Measurements from ENCODE around the gene SET.
A peak's percentile ranks its signal among the peaks of the same experiment; 100 is the strongest.

SET gene

GRCh38 chr9:128722380-128723351 is 33.6 kb downstream of the SET start:
- Histone ChIP-seq H3K36me3 (ENCODE audit: control insufficient read depth, insufficient read depth, low read length) (peaks cover 13% of the 10 kb centered on the region), H3K27me3 (replicated peaks; ENCODE audit: control insufficient read depth, insufficient read depth, low read length) (no peaks in the 10 kb centered on the region), H3K4me3 (replicated peaks; ENCODE audit: low read depth, low read length) (peak overlapping the region; percentile 99)
- DNase-seq (ENCODE audit: extremely low read depth, insufficient read length) = no peak
- TF ChIP-seq, protein P1, sequence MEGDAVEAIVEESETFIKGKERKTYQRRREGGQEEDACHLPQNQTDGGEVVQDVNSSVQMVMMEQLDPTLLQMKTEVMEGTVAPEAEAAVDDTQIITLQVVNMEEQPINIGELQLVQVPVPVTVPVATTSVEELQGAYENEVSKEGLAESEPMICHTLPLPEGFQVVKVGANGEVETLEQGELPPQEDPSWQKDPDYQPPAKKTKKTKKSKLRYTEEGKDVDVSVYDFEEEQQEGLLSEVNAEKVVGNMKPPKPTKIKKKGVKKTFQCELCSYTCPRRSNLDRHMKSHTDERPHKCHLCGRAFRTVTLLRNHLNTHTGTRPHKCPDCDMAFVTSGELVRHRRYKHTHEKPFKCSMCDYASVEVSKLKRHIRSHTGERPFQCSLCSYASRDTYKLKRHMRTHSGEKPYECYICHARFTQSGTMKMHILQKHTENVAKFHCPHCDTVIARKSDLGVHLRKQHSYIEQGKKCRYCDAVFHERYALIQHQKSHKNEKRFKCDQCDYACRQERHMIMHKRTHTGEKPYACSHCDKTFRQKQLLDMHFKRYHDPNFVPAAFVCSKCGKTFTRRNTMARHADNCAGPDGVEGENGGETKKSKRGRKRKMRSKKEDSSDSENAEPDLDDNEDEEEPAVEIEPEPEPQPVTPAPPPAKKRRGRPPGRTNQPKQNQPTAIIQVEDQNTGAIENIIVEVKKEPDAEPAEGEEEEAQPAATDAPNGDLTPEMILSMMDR (IDR thresholded peaks at IDR 0.05; ENCODE audit: insufficient read depth, low read length, poor library complexity, severe bottlenecking) = no peak

- Histone ChIP-seq H3K36me3 (ENCODE audit: control insufficient read depth, insufficient read depth, low read length) (peaks cover 13% of the 10 kb centered on the region), H3K27me3 (replicated peaks; ENCODE audit: control insufficient read depth, insufficient read depth, low read length) (no peaks in the 10 kb centered on the region), H3K4me3 (replicated peaks; ENCODE audit: low read depth, low read length) (peak overlapping the region; percentile 99)
- TF ChIP-seq, protein P1 (IDR thresholded peaks at IDR 0.05; ENCODE audit: insufficient read depth, low read length, poor library complexity, severe bottlenecking) = no peak
- DNase-seq (ENCODE audit: extremely low read depth, insufficient read length) = no peak
Observed at GRCh38 chr9:128723352-128723865, 34.4 kb downstream of the SET start.

- TF ChIP-seq, protein P1 (IDR thresholded peaks at IDR 0.05; ENCODE audit: insufficient read depth, low read length, poor library complexity, severe bottlenecking) = no peak
- Histone ChIP-seq H3K4me3 (replicated peaks; ENCODE audit: low read depth, low read length) (peak within 1 kb of the TSS; percentile 99), H3K27me3 (replicated peaks; ENCODE audit: control insufficient read depth, insufficient read depth, low read length) (no peaks in the 10 kb centered on the region), H3K36me3 (ENCODE audit: control insufficient read depth, insufficient read depth, low read length) (peaks cover 15% of the 10 kb centered on the region)
- DNase-seq (ENCODE audit: extremely low read depth, insufficient read length) = peak; percentile 99
Observed at GRCh38 chr9:128723866-128724743, 35.1 kb downstream of the SET start, which contains the start of gene ZDHHC12. Gene ZDHHC12, minus strand, starts transcription at chr9:128724127. Its CDS starts 34 bp downstream, at chr9:128724093.

- TF ChIP-seq, protein P1 (IDR thresholded peaks at IDR 0.05; ENCODE audit: insufficient read depth, low read length, poor library complexity, severe bottlenecking) = no peak
- peak overlapping the region; percentile 66 for H3K4me3 ChIP-seq (replicated peaks; ENCODE audit: low read depth, low read length)
- DNase-seq (ENCODE audit: extremely low read depth, insufficient read length) = peak; percentile 46
Observed at GRCh38 chr9:128724744-128725211, 35.8 kb downstream of the SET start.

DNA sequence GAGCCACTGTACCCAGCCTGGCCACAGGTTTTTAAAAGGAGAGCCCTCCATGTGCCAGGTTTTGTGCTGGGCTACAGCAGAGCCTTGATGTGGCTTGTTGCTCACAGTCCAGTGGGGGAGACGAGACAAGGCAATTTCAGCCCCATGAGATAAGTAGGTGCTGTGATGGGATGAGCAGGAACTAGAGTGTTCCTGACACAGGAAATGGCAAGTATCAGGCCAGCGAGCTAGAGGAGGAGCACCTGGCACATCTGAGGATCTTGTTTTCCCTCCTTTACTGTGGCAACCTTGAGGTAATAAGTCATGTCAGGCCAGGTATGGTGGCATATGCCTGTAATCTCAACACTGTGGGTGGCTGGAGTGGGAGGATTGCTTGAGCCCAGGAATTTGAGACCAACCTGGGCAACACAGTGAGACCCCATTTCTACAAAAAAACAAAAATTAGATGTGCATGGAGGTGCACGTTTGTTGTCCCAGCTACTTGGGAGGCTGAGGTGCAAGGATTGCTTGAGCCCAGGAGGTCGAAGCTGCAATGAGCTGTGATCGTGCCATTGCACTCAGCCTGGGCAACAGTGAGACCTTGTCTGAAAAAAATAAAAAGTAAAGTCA is 38.7 kb downstream of the SET start:
- H3K27me3 ChIP-seq (replicated peaks; ENCODE audit: control insufficient read depth, insufficient read depth, low read length) = no peaks in the 10 kb centered on the region
- no peak overlapping the region for H3K4me3 ChIP-seq (replicated peaks; ENCODE audit: low read depth, low read length)
- TF ChIP-seq, protein P1 (IDR thresholded peaks at IDR 0.05; ENCODE audit: insufficient read depth, low read length, poor library complexity, severe bottlenecking) = no peak
- H3K36me3 ChIP-seq (ENCODE audit: control insufficient read depth, insufficient read depth, low read length) = peaks cover 3% of the 10 kb centered on the region
- no peak for DNase-seq (ENCODE audit: extremely low read depth, insufficient read length)

More at GRCh38 chr9:128724744-128725211, 35.8 kb downstream of the SET start:
- Histone ChIP-seq H3K27me3 (replicated peaks; ENCODE audit: control insufficient read depth, insufficient read depth, low read length) (no peaks in the 10 kb centered on the region), H3K36me3 (ENCODE audit: control insufficient read depth, insufficient read depth, low read length) (peaks cover 14% of the 10 kb centered on the region)
